PC-3 (cell line): Measurements from ENCODE around the gene PTPN14. TPM values are rescaled to one million over a fixed set of nuclear protein-coding genes. Genes with fewer than 3 reads are reported as not detected.

Experiments used
- ATAC-seq: fragments of 200-7000 bp; cut with Tn5 transposase; 2 replicates; pipeline ENCODE4 v1.9.1; 2020; ENCODE audit warnings: mild to moderate bottlenecking, moderate library complexity
- BruUV-seq: library from RNA; stranded (reverse); fragments of 400-500 nt; replicated peaks from 2 replicates; lab custom pipeline; 2021; lab: Mats Ljungman, UMichigan
- CTCF ChIA-PET: fragments of 300-600 bp; sonication (Branson Sonifier 250); formaldehyde crosslinking; loops from one replicate; lab custom pipeline; 2022; ENCODE audit warnings: antibody characterized with exemption; lab: Charles Lee
- POLR2A ChIA-PET: fragments of 300-600 bp; sonication (Branson Sonifier 250); formaldehyde crosslinking; loops from one replicate; lab custom pipeline; 2022; ENCODE audit warnings: antibody characterized with exemption; ENCODE audit not compliant: unreplicated experiment; lab: Charles Lee
- DNase-seq: peaks from one replicate; pipeline ENCODE4 v3.0.0-alpha.2; 2015
- H2AFZ ChIP-seq: fragments of 300-600 bp; sonication (generic); 2 replicates; pipeline ENCODE4 v1.6.0; 2016; ENCODE audit warnings: antibody characterized with exemption, low read length
- H3F3A ChIP-seq: fragments of 300-600 bp; sonication (generic); one replicate; pipeline ENCODE4 v1.6.0; 2017; ENCODE audit warnings: antibody characterized with exemption, low read length, control low read depth, mild to moderate bottlenecking; ENCODE audit not compliant: unreplicated experiment
- H3K27ac ChIP-seq: fragments of 300-600 bp; sonication (generic); 2 replicates; pipeline ENCODE4 v1.5.1; 2016; ENCODE audit warnings: mild to moderate bottlenecking, low read length
- H3K27me3 ChIP-seq: fragments of 300-600 bp; sonication (generic); 2 replicates; pipeline ENCODE4 v1.6.1; 2016; ENCODE audit warnings: low read length, mixed read lengths
- H3K36me3 ChIP-seq: fragments of 300-600 bp; sonication (generic); 2 replicates; pipeline ENCODE4 v1.6.1; 2016; ENCODE audit warnings: low read depth, mixed run types, low read length, mixed read lengths
- H3K4me1 ChIP-seq: fragments of 300-600 bp; sonication (generic); 2 replicates; pipeline ENCODE4 v1.5.1; 2016; ENCODE audit warnings: low read length; ENCODE audit not compliant: insufficient read depth
- H3K4me2 ChIP-seq: fragments of 300-600 bp; sonication (generic); 2 replicates; pipeline ENCODE4 v1.6.0; 2016; ENCODE audit warnings: low read length
- H3K4me3 ChIP-seq: fragments of 300-600 bp; sonication (generic); 2 replicates; pipeline ENCODE4 v1.5.1; 2016; ENCODE audit warnings: mild to moderate bottlenecking, low read length, mixed read lengths
- H3K79me2 ChIP-seq: fragments of 300-600 bp; sonication (generic); 2 replicates; pipeline ENCODE4 v1.6.1; 2017; ENCODE audit warnings: low read length, mixed read lengths
- H3K9ac ChIP-seq: fragments of 300-600 bp; sonication (generic); 2 replicates; pipeline ENCODE4 v1.6.0; 2016; ENCODE audit warnings: mild to moderate bottlenecking, low read length
- H3K9me2 ChIP-seq: fragments of 300-600 bp; sonication (generic); replicated peaks from 2 replicates; pipeline ENCODE4 v1.6.1; 2016; ENCODE audit warnings: mixed run types, low read length, mixed read lengths
- H3K9me3 ChIP-seq: fragments of 300-600 bp; sonication (generic); 2 replicates; pipeline ENCODE4 v1.6.1; 2016; ENCODE audit warnings: low read length, mixed read lengths
- H4K20me1 ChIP-seq: fragments of 300-600 bp; sonication (generic); 2 replicates; pipeline ENCODE4 v1.6.1; 2016; ENCODE audit warnings: low read length, mixed read lengths
- EZH2 ChIP-seq: fragments of 300-600 bp; sonication (generic); IDR thresholded peaks from one replicate; pipeline ENCODE4 v1.6.1; 2017; ENCODE audit warnings: antibody characterized with exemption, mild to moderate bottlenecking, low read length; ENCODE audit not compliant: unreplicated experiment
- EZH2phosphoT487 ChIP-seq: fragments of 300-600 bp; sonication (generic); IDR thresholded peaks from 2 replicates; pipeline ENCODE4 v1.6.1; 2018; ENCODE audit warnings: mild to moderate bottlenecking, antibody characterized with exemption, low read length, borderline replicate concordance
- intact Hi-C: fragments of 100-400 bp; cut with micrococcal nuclease; formaldehyde crosslinking; loops from 2 replicates; pipeline ENCODE4 v1.9.0; 2023
- total RNA-seq: library from RNA; depleted of rRNA; stranded (reverse); fragments of >200 nt; gene quantifications from 2 replicates; pipeline ENCODE4 v1.2.3, GENCODE V29; 2014
- TF ChIP-seq, protein P1 (sequence below): fragments of 300-600 bp; sonication (generic); conservative IDR thresholded peaks from 2 replicates; pipeline ENCODE4 v1.5.1; 2017; ENCODE audit warnings: antibody characterized with exemption, low read depth, mild to moderate bottlenecking, low read length

Gene PTPN14
- total RNA-seq, 1 experiment from 2014 or later: 12.6 TPM

DNA sequence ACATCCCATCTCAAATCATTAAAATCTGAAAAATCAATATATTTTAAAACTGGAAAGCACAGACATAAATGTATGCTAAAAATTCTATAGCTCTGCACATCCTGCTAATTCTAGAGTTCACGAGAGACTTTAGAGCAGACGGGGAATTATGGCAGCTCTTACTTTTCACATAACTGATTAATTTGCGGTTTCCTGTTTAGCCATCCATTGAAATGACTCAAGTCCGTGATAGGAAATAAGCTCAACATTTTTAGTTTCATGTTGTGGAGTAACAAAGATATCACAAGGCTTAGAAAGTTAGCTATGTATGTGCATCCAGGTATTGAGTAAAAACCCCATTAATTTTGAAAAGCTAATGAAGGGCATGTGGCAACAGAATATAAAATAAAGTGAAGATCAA is 147.2 kb downstream of the PTPN14 start:
- H3K27me3 ChIP-seq: no peaks in the 10 kb centered on the region
- ChIA-PET CTCF (no interaction called here), POLR2A (no interaction called here)
- no peak overlapping the region for H3K9ac ChIP-seq
- no peaks in the 10 kb centered on the region for H3K9me3 ChIP-seq
- no peak overlapping the region for H3K4me2 ChIP-seq
- H3F3A ChIP-seq: no peaks in the 10 kb centered on the region
- H3K4me3 ChIP-seq: no peak overlapping the region
- BruUV-seq: no TSS peak
- H3K79me2 ChIP-seq: no peaks in the 10 kb centered on the region
- TF ChIP-seq EZH2phosphoT487 (no peak), EZH2 (no peak)
- TF ChIP-seq, protein P1, sequence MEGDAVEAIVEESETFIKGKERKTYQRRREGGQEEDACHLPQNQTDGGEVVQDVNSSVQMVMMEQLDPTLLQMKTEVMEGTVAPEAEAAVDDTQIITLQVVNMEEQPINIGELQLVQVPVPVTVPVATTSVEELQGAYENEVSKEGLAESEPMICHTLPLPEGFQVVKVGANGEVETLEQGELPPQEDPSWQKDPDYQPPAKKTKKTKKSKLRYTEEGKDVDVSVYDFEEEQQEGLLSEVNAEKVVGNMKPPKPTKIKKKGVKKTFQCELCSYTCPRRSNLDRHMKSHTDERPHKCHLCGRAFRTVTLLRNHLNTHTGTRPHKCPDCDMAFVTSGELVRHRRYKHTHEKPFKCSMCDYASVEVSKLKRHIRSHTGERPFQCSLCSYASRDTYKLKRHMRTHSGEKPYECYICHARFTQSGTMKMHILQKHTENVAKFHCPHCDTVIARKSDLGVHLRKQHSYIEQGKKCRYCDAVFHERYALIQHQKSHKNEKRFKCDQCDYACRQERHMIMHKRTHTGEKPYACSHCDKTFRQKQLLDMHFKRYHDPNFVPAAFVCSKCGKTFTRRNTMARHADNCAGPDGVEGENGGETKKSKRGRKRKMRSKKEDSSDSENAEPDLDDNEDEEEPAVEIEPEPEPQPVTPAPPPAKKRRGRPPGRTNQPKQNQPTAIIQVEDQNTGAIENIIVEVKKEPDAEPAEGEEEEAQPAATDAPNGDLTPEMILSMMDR: no peak
- no peak overlapping the region for H2AFZ ChIP-seq
- no peaks in the 10 kb centered on the region for H4K20me1 ChIP-seq
- no peaks in the 10 kb centered on the region for H3K9me2 ChIP-seq
- H3K27ac ChIP-seq: no peak overlapping the region
- peaks cover 13% of the 10 kb centered on the region; the same call in 1 of the 2 replicates for H3K4me1 ChIP-seq
- ATAC-seq: no peak
- H3K36me3 ChIP-seq: peaks cover 10% of the 10 kb centered on the region; the same call in 1 of the 2 replicates
- DNase-seq: no peak
- intact Hi-C loops: no loop called here

DNA sequence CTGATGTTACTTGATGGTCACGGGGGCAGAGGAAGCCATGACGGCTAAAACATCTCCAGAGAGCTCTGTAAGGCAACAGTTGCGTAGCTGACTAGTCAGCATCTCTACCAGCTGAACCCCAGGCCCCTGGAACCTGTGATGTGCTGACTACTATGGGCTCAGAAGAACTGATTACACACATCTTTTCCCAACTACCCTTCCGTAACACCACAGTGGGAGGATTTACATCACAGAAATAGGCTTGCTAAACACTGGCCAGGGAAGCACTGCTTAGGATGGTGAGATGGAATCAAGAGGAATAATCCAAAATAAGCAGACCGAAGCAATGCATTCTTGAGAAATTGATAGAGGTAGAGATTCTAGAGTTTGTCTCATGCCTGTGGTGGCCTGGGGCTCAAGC is 148.0 kb downstream of the PTPN14 start:
- DNase-seq: no peak
- no peaks in the 10 kb centered on the region for H4K20me1 ChIP-seq
- POLR2A ChIA-PET: no interaction called here
- no peak for TF ChIP-seq EZH2phosphoT487
- TF ChIP-seq EZH2: no peak
- TF ChIP-seq, protein P1: no peak
- CTCF ChIA-PET: no interaction called here
- H3K9me2 ChIP-seq: no peaks in the 10 kb centered on the region
- no peak overlapping the region for H3K9ac ChIP-seq
- H3K27ac ChIP-seq: no peak overlapping the region
- H3K4me3 ChIP-seq: no peak overlapping the region
- H3K79me2 ChIP-seq: no peaks in the 10 kb centered on the region
- no peak overlapping the region for H3K4me2 ChIP-seq
- H3K36me3 ChIP-seq: peaks cover 13% of the 10 kb centered on the region; the same call in 1 of the 2 replicates
- H3F3A ChIP-seq: no peaks in the 10 kb centered on the region
- H3K27me3 ChIP-seq: no peaks in the 10 kb centered on the region
- intact Hi-C loops: no loop called here
- H2AFZ ChIP-seq: no peak overlapping the region
- no peaks in the 10 kb centered on the region for H3K9me3 ChIP-seq
- BruUV-seq: no TSS peak
- H3K4me1 ChIP-seq: peaks cover 13% of the 10 kb centered on the region; the same call in 1 of the 2 replicates
- no peak for ATAC-seq

DNA sequence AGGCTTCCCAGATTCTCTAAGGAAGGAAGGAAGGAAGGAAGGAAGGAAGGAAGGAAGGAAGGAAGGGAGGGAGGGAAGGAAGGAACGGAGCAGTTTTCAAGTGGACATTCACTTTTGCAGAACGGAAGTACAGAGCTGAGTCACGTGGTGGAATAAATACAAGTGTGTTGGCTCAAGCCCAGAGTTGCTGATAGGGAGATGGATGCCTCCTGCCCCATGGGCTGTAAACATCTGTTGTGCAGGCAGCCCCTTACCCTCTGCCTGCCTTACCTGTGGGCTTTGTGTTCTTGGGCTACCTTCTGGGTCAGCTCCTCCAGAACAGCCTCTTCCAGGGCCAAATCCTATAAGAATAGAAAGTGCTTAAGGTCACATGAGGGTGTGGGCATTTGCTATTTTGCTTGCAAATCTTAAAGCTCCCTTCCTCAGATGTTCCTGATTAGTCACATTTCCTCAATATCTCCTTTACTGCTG is 148.8 kb downstream of the PTPN14 start:
- ATAC-seq: peak; percentile 35
- ChIA-PET CTCF (no interaction called here), POLR2A (no interaction called here)
- BruUV-seq: no TSS peak
- H3K4me2 ChIP-seq: no peak overlapping the region
- H3K36me3 ChIP-seq: peaks cover 17% of the 10 kb centered on the region; the same call in 1 of the 2 replicates
- H3K4me1 ChIP-seq: peaks cover 13% of the 10 kb centered on the region; the same call in 1 of the 2 replicates
- no peaks in the 10 kb centered on the region for H3K79me2 ChIP-seq
- no peak overlapping the region for H3K27ac ChIP-seq
- H3K9me2 ChIP-seq: no peaks in the 10 kb centered on the region
- H3K27me3 ChIP-seq: no peaks in the 10 kb centered on the region
- peak; percentile 52 for DNase-seq
- TF ChIP-seq EZH2 (no peak), EZH2phosphoT487 (no peak)
- TF ChIP-seq, protein P1: no peak
- no peaks in the 10 kb centered on the region for H4K20me1 ChIP-seq
- intact Hi-C loops: no loop called here
- H3K9ac ChIP-seq: no peak overlapping the region
- no peak overlapping the region for H3K4me3 ChIP-seq
- H3F3A ChIP-seq: no peaks in the 10 kb centered on the region
- H2AFZ ChIP-seq: no peak overlapping the region
- H3K9me3 ChIP-seq: no peaks in the 10 kb centered on the region
